HG03103 (cell line): ENCODE results near the gene LRCOL1.
"Not testable (repeated sequence)": the region's sequence is repeated elsewhere in the genome, so short reads cannot be mapped to it uniquely, and the experiment has no call there.

Source experiments
- ATAC-seq: cut with Tn5 transposase; IDR thresholded peaks from one replicate; pipeline ENCODE4 v1.9.1; 2021; ENCODE audit warnings: low read depth; ENCODE audit not compliant: unreplicated experiment

Gene LRCOL1

DNA sequence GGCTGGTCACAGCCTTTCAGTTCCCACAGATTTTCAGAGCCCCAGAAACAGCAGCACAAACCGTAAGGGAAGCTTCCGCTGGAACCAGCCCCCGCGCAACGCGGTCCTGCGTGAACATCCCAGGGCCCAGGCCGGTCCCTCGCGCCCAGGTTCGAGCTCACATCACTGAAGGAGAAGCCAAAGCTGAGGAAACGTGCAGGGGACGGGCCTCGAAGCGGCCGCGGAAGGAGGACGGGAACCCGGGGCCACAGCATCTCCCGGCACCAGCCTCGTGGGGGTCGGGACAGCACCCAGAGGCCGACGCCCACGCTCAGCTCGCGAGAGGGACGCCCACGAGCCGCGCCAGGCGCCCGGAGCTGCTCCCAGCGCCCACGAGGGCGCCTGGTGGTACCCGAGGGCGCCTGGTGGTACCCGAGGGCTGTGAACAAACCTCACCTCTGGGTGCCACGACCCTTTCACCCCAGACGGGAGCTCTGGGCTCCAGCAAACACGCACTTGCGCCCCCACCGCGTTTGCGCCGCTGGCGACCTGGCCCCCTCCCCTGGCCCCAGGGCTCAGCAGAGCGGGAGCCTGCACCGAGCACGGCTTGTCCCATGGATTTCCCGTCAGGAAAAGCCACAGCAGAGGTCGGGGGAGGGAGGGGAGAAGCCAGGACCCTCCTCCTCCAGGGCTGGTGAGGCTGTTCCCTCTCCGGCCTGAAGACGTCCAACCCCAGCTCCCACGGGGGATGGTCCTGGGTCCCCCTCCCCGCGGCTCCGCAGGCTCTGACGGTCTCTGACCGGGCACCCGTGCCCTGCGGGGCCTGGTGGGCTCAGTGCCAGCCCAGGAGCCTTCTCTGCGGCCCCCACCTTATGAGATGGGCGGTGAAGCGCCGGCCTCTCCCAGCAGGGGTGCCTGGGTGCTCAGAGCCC, 6.9 kb downstream of the LRCOL1 start:
- no peak for ATAC-seq

DNA sequence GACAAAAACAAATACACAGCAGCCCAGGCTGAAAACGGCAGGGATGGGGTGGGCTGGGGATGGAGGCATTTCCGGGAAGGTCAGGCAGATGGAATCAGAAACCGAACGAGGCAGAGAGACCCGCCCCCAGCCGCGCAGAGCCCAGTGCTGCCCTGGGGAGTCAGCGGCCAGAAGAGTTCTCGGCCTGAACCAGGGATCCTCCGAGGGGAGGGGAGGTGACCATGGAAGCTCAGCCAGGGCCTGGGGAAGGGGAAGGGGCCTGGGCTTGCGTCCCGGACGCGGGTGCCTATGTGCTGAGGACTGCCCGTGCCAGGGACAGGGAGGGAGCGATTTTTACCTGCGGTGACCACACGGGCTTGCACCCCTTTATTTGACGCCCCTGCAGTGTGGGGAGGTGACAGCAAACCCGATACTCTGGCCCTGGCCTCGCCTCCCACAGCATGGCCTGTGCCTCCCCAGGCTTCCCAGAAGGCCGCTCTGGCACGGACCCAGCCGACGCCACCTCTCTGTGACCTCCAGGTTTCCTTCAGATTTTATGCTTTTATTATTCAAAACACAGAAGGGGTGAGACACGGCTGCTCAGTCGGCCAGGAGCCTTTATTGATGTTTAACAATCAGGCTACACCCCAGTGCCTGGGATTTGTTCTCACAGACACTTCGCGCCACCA, 7.7 kb downstream of the LRCOL1 start:
- no peak for ATAC-seq

DNA sequence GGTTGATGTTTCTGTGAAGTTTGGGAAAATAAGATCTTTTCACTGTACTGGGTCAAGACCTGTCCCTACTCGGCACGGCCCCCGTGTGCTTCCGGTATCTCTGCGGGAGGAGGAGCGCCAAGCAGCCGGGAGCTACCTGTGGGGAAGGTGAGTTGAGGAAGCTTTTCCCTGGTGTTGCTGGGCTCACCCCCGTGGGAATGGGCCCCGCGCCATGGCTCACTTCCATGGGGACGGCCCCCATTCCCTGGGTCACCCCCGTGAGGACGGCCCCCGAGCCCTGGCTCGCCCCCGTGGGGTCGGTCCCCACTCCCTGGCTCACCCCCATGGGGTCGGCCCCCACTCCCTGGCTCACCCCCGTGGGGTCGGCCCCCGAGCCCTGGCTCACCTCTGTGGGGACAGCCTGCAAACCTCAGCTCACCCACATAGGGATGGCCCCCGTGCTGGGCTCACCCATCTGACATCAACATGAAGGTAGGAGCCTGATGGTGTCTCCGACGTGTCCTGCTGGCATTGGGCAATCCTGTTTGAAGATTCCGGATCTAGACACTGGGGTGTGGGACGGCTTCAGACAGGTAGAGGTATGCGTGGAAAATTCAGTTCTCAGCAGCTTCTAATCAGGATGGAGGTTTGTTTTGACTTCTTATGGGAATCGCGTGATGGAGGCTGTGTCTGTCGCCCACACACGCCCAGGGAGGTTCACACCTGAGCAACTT, 9.1 kb downstream of the LRCOL1 start:
- ATAC-seq, result no peak

DNA sequence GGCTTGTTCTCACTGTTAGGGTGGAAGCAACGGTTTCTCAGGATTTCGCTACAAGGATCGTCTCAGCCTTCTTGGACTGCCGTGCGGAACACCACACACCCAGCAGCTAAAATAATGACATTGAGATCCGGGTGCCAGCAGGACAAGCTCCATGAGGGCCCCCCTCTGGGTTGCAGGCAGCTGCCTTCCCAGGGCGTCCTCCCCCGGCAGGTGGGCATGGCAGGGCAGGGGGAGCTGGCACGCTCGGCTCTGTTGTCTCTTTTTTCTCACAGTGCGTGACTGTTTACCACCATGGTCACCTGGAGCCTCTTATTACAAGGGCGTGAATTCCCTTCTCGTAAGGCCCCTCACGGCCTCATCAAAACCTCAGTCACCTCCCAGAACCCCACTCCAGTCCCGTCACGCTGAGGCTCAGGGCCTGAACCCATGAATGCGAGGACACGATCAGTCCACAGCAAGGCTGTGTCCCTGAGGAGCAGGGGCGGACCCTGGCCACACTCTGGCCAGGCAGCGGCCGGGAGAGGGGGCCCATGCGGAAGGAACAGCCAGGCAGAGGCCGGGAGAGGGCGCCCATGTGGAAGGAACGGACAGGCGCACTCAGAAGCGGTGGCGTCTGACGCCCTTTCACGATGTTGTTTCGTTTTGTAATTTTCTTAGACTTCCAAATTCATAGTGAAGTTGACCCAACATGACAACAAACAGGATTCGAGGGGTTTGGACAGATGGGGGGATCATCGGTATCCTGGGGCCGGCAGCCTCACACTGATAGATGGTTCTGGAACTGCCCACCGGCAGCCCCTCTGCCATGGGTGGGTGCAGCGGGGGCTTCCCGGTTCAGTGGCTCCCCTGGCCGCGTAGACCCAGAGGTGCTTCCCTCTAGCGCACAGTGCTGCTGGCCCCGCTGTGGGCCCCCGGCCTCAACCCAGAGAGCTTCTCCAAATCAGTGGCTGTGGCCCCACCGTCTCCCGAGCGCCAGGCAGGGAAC, 10.0 kb downstream of the LRCOL1 start:
- ATAC-seq, result no peak

DNA sequence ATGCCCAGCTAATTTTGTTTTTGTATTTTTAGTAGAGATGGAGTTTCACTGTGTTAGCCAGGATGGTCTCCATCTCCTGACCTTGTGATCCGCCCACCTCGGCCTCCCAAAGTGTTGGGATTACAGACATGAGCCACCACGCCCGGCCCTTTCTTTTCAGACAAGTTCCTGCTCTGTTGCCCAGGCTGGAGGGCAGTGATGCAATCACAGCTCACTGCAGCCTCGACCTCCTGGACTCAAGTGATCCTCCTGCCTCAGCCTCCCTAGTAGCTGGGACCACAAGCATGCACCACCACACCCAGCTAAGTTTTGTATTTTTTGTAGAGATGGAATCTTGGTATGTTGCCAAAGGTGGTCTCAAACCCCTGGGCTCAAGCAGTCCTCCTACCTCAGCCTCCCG, 10.9 kb downstream of the LRCOL1 start:
- ATAC-seq, result not testable (repeated sequence)

DNA sequence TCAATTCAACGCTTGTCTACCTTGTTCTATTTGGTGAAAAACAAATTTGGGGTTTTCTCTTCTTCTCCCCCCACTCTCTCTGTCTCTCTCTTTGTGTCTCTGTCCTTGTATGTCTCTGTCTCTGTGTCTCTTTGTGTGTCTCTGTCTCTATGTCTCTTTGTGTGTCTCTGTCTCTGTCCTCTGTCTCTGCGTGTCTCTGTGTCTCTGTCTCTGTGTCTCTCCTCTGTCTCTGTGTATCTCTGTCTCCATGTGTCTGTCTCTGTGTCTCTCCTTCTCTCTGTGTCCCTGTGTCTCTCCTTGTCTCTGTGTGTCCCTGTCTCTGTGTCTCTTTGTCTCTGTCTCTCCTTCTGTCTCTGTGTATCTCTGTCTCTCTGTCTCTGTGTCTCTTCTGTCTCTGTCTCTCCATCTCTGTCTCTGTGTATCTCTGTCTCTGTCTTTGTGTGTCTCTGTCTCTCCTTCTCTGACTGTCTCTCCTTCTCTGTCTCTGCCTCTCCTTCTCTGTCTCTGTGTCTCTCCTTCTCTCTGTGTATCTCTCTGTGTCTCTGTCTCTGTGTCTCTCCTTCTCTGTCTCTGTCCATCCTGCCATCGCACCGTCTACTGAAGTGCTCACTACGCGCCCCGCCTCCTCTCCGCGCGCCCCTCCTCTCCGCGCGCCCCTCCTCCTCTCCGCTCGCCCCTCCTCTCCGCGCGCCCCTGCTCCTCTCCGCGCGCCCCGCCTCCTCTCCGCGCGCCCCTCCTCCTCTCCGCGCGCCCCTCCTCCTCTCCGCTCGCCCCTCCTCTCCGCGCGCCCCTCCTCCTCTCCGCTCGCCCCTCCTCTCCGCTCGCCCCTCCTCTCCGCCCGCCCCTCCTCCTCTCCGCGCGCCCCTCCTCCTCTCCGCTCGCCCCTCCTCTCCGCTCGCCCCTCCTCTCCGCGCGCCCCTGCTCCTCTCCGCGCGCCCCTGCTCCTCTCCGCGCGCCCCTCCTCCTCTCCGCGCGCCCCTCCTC, 12.8 kb downstream of the LRCOL1 start:
- no peak for ATAC-seq

DNA sequence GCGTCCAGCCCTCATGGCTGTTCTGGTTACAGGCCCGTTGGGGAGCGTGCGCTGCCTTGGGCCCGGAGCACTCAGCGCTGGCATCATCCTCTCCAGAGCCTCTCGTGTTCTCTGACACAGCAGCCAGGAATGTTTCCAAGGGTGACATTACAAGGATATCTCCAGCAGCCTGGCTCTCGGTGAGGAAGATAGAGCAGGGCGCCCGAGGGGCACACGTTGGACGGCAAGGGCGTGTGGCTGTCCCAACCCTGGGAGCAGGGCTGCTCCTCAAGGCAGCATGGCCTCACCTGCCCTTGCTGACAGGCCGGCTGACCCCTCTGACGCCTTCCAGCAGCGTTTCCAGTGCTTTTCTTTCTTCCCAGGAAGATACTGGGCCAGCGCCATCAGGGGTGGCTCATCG, 14.4 kb downstream of the LRCOL1 start:
- ATAC-seq, result no peak

DNA sequence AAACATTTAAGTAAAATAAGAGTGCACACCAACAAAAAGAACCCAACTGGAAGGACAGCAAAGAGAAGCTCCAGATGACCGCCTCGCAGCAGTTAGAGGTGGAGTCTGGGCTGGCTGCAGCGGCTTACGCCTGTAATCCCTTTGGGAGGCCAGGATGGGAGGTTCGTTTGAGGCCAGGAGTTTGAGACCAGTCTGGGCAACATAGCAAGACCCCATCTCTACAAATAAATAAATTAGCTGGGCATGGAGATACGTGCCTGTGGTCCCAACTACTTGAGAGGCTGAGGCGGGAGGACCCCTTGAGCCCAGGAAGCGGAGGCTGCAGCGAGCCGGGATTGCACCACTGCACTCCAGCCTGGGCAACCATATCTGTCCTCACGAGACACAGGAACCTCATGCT, 15.2 kb downstream of the LRCOL1 start:
- ATAC-seq, result no peak

DNA sequence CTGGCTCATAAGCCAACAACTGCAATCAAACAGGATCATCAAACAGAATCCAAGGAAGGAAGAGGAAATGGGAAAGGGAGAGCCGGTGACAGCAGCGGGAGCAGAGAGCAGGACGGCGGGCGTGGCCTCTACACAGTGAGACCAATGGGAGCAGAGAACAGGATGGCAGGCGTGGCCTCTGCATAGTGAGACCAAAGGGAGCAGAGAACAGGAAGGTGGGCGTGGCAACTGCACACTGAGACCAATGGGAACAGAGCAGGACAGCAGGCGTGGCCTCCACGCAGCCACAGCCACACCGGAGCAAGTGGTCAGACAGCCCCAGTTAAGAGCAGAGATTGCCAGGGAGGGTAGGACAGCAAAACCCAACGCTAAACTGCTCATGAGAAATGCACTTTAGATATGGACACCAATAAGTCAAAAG, 16.4 kb downstream of the LRCOL1 start:
- no peak for ATAC-seq

DNA sequence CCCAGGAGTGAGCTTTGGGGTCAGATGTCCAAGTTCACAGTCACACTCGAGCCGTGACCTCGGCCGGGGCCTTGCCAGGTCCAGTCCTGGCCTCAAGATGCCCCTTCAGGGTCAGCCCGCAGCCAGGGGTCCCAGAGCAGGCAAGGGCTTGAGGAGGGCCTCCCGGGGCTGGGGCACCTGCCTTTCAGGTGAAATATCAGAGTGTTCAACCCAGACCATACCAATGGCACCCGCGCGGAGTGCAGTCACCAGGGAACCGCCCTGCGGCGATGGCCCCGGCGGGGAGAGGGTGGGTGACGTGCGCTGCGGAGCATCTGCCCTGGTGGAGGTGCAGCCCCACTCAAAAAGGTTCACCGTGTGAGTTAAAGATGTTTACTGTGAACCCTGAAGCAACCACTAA, 16.9 kb downstream of the LRCOL1 start:
- ATAC-seq, result no peak

DNA sequence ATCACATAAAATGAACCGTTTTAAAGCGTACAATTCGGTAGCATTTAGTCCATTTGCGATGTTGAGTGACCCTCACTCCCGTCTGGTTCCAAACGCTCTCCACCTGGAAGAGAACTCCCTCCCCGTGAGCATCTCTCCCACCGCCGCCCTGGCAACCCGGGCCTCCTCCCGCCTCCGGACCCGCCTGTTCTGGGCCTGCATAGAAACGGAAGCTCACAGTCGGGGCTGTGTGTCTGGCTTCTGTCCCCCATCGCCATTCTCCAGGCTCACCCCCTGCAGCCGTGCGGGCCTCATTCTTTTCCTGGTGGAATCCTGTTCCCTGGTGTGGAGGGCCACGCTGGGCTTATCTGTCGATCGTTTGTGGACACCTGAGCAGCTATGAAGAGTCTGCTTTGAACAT, 17.3 kb downstream of the LRCOL1 start:
- no peak for ATAC-seq

DNA sequence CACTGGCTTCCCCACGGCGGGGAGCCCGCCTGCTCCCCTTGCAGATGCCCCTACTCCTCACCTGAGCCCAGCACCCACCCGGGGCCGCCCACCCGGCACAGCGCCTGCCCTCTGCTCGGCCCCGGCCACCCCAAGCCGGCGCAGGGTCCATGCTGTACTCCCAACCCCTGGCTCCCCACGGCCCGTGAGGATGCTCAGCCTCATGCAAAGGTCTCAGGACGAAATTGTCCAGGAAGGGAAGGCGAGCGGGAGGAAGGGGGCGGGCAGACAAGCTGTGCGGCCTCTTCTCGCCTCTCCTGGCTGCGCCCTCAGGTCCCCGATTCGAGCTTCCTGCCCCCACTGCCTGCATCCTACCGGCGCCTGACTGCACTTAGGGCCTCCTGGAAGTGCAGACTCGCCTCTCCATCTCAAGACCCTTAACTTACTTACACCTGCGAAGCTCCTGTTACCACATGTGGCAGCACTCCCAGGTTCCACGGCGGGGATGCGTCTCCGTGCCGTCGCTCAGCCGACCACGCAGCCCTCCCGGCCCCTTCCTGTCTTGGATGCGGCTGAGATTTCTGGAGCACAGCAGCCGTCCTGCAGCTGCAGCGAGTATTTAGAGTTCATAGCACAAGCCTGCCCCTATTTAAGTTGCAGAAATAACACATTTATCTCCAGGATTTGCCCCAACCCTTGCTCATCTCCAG, 18.0 kb downstream of the LRCOL1 start:
- no peak for ATAC-seq

DNA sequence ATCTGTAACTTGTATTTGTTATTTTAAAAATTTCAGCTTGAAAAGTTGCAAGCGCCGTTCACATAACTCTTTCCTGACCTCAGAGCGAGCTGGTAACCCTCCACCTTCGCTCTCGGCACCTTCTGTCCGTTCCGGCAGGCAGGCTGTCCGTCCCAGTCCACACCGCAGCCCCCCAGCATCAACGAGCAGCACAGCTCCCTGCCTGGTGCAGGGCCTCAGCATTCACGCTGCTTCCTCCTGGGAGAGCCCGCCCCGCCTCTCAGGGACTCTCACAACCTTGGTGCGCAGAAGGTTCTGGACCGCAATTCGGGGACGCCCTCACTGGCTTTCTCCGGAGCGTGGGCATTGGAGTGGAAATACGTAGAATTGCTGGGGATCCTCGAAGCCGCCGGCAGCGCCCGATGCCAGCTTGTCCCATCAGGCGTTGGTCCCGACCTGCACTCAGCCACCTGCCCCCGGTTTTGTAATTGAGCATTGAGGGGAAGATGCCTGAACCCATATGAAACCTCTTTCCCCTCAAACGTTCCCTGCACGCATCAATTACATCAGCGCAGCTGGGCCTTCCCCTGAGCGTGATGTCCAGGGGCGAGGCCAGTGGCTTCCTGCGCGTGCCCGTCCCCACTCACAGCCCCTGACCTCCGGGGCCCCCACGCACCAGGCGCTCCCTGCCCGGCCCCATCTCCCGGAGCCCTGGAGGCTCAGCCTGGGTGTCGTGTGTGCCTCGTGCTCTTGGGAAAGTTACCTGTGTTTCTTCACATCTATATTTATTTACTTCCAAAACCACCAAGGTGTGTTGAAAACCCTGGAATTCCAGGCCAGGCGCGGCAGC, 19.1 kb downstream of the LRCOL1 start:
- no peak for ATAC-seq

DNA sequence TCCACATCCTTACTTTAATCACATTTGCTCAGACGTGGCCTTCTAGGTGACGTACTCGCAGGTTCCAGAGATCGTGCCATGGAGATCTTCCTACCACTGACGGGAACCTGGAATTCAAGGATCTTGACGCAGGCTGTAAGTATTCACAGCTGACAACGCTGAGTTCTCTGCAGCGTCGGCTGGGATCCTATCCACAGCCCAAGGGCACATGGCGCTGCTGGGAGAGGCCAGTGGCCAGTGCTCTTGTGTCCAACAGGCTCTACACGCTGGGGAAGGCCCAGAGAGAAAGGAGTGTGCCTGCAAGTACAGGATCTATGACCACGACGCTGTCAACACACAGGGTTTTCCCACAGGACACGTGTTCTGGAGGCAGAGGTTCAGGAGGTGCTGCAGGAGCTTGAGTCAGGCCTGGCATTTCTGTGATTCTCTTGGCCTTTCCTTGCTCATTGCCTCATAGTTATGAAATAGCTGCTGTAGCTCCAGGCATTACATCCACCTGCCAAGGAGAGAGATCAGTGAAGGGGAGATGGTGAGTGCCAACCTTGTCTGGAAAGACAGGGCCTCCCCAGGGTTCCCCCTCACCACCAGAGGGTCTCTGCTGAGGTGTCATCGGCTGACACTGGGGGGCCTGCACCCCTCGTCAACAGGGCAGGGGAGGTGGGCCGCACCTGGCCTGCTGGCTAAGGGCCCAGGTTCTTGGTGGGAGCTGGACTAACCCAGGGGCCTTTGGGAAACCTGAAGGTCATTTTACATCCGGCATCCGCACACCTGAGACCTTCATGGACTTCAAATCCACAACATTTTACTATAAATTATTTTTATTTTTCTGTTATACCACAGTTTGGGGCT, 21.3 kb downstream of the LRCOL1 start:
- ATAC-seq, result no peak

DNA sequence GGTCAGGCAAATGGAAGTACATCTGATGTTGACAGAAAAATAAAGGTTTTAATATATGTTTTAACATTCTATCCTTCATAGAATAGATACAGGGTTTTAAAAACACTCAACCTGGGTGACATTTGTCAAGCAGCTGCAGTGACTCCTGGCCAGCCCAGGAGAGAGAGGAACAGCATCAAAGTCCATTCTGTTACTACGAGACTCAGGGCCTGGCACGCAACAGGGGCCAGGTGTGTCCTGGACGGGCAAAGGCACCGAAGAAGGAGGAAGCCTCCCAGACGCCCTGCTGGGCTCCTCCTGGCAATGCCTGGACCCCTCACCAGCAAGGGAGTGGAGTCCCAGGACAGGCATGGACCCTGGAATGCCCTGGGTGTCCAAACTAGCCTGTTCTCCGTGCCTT, 22.1 kb downstream of the LRCOL1 start:
- ATAC-seq, result no peak

DNA sequence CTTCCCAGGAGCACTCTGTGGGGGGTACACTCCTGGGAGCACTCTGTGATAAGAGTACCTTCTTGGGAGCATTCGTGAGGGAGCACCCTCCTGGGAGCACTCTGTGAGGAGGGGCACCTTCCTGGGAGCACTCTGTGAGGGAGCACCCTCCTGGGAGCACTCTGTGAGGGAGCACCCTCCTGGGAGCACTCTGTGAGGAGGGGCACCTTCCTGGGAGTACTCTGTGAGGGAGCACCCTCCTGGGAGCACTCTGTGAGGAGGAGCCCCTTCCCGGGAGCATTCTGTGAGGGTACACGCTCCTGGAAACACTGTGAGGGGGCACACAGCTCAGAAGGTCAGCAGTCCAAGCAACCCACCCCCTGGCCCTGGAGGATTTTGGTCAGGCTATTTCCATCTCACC, 22.6 kb downstream of the LRCOL1 start:
- ATAC-seq, result no peak

DNA sequence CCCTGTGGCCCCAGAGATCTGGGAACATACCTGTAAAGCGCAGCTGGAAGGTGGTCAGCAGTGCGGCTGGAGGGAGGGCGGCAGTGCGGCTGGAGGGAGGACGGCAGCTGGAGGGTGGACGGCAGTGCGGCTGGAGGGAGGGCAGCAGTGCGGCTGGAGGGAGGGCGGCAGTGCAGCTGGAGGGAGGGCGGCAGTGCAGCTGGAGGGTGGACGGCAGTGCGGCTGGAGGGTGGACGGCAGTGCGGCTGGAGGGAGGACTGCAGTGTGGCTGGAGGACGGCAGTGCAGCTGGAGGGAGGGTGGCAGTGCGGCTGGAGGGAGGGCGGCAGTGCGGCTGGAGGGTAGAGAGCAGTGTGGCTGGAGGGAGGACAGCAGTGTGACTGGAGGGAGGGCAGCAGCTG, 23.5 kb downstream of the LRCOL1 start:
- no peak for ATAC-seq
